Measurements from ENCODE around the gene UBE2QL1. TPM values are rescaled to one million over a fixed set of nuclear protein-coding genes. Genes with fewer than 3 reads are reported as not detected.

UBE2QL1 gene
- total RNA-seq, 1 experiment from 2014 or later = 2.6 TPM

- ChIA-PET POLR2A (ENCODE audit: low non-redundant PET) (no interaction called here), CTCF (no interaction called here)
- H3K4me1 ChIP-seq (ENCODE audit: insufficient read depth, low read length, poor library complexity, severe bottlenecking) = no peaks in the 10 kb centered on the region
- no peaks in the 10 kb centered on the region for H3K36me3 ChIP-seq (ENCODE audit: insufficient read depth, low read length, poor library complexity, severe bottlenecking)
- BruUV-seq (replicated peaks) = no TSS peak
- H3K27ac ChIP-seq (ENCODE audit: low read depth, low read length, poor library complexity, severe bottlenecking) = no peak overlapping the region
- intact Hi-C loops (cut with micrococcal nuclease; ENCODE audit: unreplicated experiment) = no loop called here
- no peak overlapping the region for H3K4me3 ChIP-seq (ENCODE audit: low read depth, low read length, poor library complexity, severe bottlenecking)
- DNase-seq (ENCODE audit: low spot score) = no peak
- H3K9me3 ChIP-seq (ENCODE audit: low read depth, low read length, poor library complexity, severe bottlenecking) = no peaks in the 10 kb centered on the region
- TF ChIP-seq EZH2 (IDR thresholded peaks at IDR 0.05; ENCODE audit: borderline replicate concordance, low read depth, low read length, poor library complexity, severe bottlenecking) (no peak), CTCF (conservative IDR thresholded peaks at IDR 0.05; ENCODE audit: low read depth, low read length) (no peak)
- no peaks in the 10 kb centered on the region for H3K27me3 ChIP-seq (replicated peaks; ENCODE audit: insufficient read depth, low read depth, low read length, poor library complexity)
Observed at GRCh38 chr5:6505416-6505755, 56.7 kb downstream of the UBE2QL1 start.

- TF ChIP-seq CTCF (conservative IDR thresholded peaks at IDR 0.05; ENCODE audit: low read depth, low read length) (no peak), EZH2 (IDR thresholded peaks at IDR 0.05; ENCODE audit: borderline replicate concordance, low read depth, low read length, poor library complexity, severe bottlenecking) (no peak)
- Histone ChIP-seq H3K36me3 (ENCODE audit: insufficient read depth, low read length, poor library complexity, severe bottlenecking) (no peaks in the 10 kb centered on the region), H3K4me3 (ENCODE audit: low read depth, low read length, poor library complexity, severe bottlenecking) (no peak overlapping the region), H3K27me3 (replicated peaks; ENCODE audit: insufficient read depth, low read depth, low read length, poor library complexity) (no peaks in the 10 kb centered on the region), H3K9me3 (ENCODE audit: low read depth, low read length, poor library complexity, severe bottlenecking) (no peaks in the 10 kb centered on the region), H3K4me1 (ENCODE audit: insufficient read depth, low read length, poor library complexity, severe bottlenecking) (no peaks in the 10 kb centered on the region), H3K27ac (ENCODE audit: low read depth, low read length, poor library complexity, severe bottlenecking) (no peak overlapping the region)
- POLR2A ChIA-PET (ENCODE audit: low non-redundant PET) = no interaction called here
- BruUV-seq (replicated peaks) = no TSS peak
- no peak for DNase-seq (ENCODE audit: low spot score)
- CTCF ChIA-PET = no interaction called here
- intact Hi-C loops (cut with micrococcal nuclease; ENCODE audit: unreplicated experiment) = no loop called here
Observed at GRCh38 chr5:6505783-6506557, 57.3 kb downstream of the UBE2QL1 start.

GRCh38 chr5:6506611-6507010 is 58.0 kb downstream of the UBE2QL1 start:
- BruUV-seq (replicated peaks) = no TSS peak
- no peak overlapping the region for H3K27ac ChIP-seq (ENCODE audit: low read depth, low read length, poor library complexity, severe bottlenecking)
- H3K4me3 ChIP-seq (ENCODE audit: low read depth, low read length, poor library complexity, severe bottlenecking) = no peak overlapping the region
- no peaks in the 10 kb centered on the region for H3K9me3 ChIP-seq (ENCODE audit: low read depth, low read length, poor library complexity, severe bottlenecking)
- DNase-seq (ENCODE audit: low spot score) = no peak
- CTCF ChIA-PET = no interaction called here
- no peaks in the 10 kb centered on the region for H3K36me3 ChIP-seq (ENCODE audit: insufficient read depth, low read length, poor library complexity, severe bottlenecking)
- intact Hi-C loops (cut with micrococcal nuclease; ENCODE audit: unreplicated experiment) = no loop called here
- TF ChIP-seq EZH2 (IDR thresholded peaks at IDR 0.05; ENCODE audit: borderline replicate concordance, low read depth, low read length, poor library complexity, severe bottlenecking) (no peak), CTCF (conservative IDR thresholded peaks at IDR 0.05; ENCODE audit: low read depth, low read length) (no peak)
- POLR2A ChIA-PET (ENCODE audit: low non-redundant PET) = no interaction called here
- no peaks in the 10 kb centered on the region for H3K27me3 ChIP-seq (replicated peaks; ENCODE audit: insufficient read depth, low read depth, low read length, poor library complexity)
- no peaks in the 10 kb centered on the region for H3K4me1 ChIP-seq (ENCODE audit: insufficient read depth, low read length, poor library complexity, severe bottlenecking)
